Transverse colon (tissue), 4 donors: ENCODE data around the gene HBZ.
"Not testable (repeated sequence)": the region's sequence is repeated elsewhere in the genome, so short reads cannot be mapped to it uniquely, and the experiment has no call there.

ENCODE experiments used
- POLR2A ChIP-seq: fragments of 450-650 bp; IDR thresholded peaks from one replicate; pipeline ENCODE4 v1.6.1; 2016; ENCODE audit warnings: antibody characterized with exemption, mild to moderate bottlenecking, moderate library complexity
- POLR2AphosphoS5 ChIP-seq, 3 donors: sonication (generic); formaldehyde crosslinking; IDR thresholded peaks; one replicate each; pipeline ENCODE4 v1.6.1; 2016; ENCODE audit warnings: antibody characterized with exemption in 3 of 3
- TF ChIP-seq, protein P1 (sequence below), 5 experiments: fragments of 200-600 bp in 3 of 5; fragments of 450-650 bp in 2 of 5; sonication (generic) in 3 of 5; IDR thresholded peaks; 1 replicate in 2 of 5; 2 replicates in 3 of 5; pipeline ENCODE4 v1.5.1; 2016 to 2017; ENCODE audit warnings: antibody characterized with exemption in 5 of 5, inconsistent platforms in 3 of 5, mild to moderate bottlenecking in 2 of 5, moderate library complexity in 1 of 5

DNA sequence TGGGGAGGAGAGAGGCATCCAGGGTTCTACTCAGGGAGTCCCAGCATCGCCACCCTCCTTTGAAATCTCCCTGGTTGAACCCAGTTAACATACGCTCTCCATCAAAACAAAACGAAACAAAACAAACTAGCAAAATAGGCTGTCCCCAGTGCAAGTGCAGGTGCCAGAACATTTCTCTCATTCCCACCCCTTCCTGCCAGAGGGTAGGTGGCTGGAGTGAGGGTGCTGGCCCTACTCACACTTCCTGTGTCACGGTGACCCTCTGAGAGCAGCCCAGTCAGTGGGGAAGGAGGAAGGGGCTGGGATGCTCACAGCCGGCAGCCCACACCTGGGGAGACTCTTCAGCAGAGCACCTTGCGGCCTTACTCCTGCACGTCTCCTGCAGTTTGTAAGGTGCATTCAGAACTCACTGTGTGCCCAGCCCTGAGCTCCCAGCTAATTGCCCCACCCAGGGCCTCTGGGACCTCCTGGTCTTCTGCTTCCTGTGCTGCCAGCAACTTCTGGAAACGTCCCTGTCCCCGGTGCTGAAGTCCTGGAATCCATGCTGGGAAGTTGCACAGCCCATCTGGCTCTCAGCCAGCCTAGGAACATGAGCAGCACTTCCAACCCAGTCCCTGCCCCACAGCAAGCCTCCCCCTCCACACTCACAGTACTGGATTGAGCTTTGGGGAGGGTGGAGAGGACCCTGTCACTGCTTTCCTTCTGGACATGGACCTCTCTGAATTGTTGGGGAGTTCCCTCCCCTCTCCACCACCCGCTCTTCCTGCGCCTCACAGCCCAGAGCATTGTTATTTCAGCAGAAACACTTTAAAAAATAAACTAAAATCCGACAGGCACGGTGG lies 21.7 kb downstream of the HBZ start:
- not testable (repeated sequence) for TF ChIP-seq POLR2AphosphoS5 (IDR thresholded peaks at IDR 0.05); POLR2A
- TF ChIP-seq, protein P1, sequence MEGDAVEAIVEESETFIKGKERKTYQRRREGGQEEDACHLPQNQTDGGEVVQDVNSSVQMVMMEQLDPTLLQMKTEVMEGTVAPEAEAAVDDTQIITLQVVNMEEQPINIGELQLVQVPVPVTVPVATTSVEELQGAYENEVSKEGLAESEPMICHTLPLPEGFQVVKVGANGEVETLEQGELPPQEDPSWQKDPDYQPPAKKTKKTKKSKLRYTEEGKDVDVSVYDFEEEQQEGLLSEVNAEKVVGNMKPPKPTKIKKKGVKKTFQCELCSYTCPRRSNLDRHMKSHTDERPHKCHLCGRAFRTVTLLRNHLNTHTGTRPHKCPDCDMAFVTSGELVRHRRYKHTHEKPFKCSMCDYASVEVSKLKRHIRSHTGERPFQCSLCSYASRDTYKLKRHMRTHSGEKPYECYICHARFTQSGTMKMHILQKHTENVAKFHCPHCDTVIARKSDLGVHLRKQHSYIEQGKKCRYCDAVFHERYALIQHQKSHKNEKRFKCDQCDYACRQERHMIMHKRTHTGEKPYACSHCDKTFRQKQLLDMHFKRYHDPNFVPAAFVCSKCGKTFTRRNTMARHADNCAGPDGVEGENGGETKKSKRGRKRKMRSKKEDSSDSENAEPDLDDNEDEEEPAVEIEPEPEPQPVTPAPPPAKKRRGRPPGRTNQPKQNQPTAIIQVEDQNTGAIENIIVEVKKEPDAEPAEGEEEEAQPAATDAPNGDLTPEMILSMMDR (IDR thresholded peaks at IDR 0.05): not testable (repeated sequence)
